Measurements from ENCODE around the gene WDR47. TPM values are rescaled to one million over a fixed set of nuclear protein-coding genes. Genes with fewer than 3 reads are reported as not detected.
"Not testable (repeated sequence)": the region's sequence is repeated elsewhere in the genome, so short reads cannot be mapped to it uniquely, and the experiment has no call there.

WDR47 gene
- total RNA-seq, 1 donor from 2014 or later = 30.6 TPM

- no peak for TF ChIP-seq CTCF (IDR thresholded peaks at IDR 0.05)
- no peaks in the 10 kb centered on the region for H3K9me3 Mint-ChIP-seq (ENCODE audit: low read depth)
- no peak overlapping the region for H3K27ac Mint-ChIP-seq (ENCODE audit: unreplicated experiment)
- no peak for DNase-seq (ENCODE audit: low spot score)
- no peak overlapping the region for H3K4me3 Mint-ChIP-seq (ENCODE audit: unreplicated experiment)
- H3K36me3 Mint-ChIP-seq (ENCODE audit: low read depth) = peaks cover 27% of the 10 kb centered on the region
- no peaks in the 10 kb centered on the region for H3K27me3 Mint-ChIP-seq (ENCODE audit: low read depth)
- no peaks in the 10 kb centered on the region for H3K4me1 Mint-ChIP-seq (ENCODE audit: low read depth)
These were observed 105.7 kb downstream of the WDR47 start for GRCh38 chr1:108936170-108936569.

DNA sequence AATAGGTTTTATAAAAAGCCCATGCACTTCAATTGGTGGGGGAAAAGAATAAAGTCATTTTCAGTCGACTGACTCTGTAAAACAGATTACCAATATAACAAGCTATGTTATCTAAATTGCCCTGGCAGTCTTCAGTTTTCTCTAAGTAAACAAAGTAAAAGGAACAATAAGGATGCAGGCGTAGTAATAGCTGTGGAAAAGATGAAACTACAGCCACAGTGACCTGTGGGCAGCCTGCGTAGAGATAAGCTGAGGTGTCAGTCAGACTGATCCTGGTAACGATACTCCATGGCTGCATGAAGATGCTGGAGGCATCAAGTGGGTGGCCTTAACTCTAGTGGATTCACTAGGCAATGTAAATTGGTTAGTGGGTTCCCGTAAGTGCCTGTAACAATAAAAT is 108.0 kb downstream of the WDR47 start:
- Mint-ChIP-seq H3K27me3 (ENCODE audit: low read depth) (no peaks in the 10 kb centered on the region), H3K4me1 (ENCODE audit: low read depth) (no peaks in the 10 kb centered on the region), H3K27ac (ENCODE audit: unreplicated experiment) (no peak overlapping the region), H3K4me3 (ENCODE audit: unreplicated experiment) (no peak overlapping the region), H3K36me3 (ENCODE audit: low read depth) (peaks cover 33% of the 10 kb centered on the region), H3K9me3 (ENCODE audit: low read depth) (no peaks in the 10 kb centered on the region)
- no peak for TF ChIP-seq CTCF (IDR thresholded peaks at IDR 0.05)
- DNase-seq (ENCODE audit: low spot score) = no peak

DNA sequence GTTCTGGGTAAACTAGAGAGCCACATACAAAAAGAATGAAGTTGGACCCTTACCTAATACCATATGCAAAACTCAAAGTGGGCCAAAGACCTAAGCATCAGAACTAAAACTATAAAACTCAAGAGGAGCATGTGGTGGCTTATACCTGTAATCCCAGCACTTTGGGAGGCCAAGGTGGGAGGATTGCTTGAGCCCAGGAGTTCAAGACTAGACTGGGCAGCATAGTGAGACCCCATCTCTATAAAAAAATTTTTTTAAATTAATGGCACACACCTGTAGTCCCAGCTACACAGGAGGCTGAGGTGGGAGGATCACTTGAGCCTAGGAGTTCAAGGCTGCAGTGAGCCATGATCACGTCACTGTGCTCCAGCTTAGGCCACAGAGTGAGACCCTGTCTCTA is 114.3 kb downstream of the WDR47 start:
- not testable (repeated sequence) for DNase-seq (ENCODE audit: low spot score); H3K27ac Mint-ChIP-seq (ENCODE audit: unreplicated experiment); H3K4me3 Mint-ChIP-seq (ENCODE audit: unreplicated experiment); H3K9me3 Mint-ChIP-seq (ENCODE audit: low read depth); H3K27me3 Mint-ChIP-seq (ENCODE audit: low read depth); H3K4me1 Mint-ChIP-seq (ENCODE audit: low read depth)
- H3K36me3 Mint-ChIP-seq (ENCODE audit: low read depth) = peaks cover 22% of the 10 kb centered on the region

DNA sequence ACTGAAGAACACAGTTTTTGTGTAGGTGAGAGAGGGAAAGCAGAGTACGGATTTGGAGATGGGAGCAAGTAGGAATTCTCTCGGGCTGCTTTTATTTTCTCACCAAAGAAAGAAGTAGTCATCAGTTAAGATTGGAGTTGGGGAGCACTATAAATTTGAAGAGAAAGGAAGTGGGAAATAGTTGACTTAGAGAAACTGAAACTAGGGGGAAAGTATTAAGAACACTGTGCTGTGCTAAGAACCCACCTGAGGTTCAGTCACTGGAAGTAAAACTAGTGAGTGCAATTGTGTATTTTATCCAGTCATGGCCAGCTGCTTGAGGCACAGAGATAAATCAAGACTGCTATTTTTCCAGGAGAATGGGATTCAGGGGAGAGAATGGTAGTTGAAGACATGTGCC is 116.0 kb downstream of the WDR47 start:
- Mint-ChIP-seq H3K4me3 (ENCODE audit: unreplicated experiment) (no peak overlapping the region), H3K4me1 (ENCODE audit: low read depth) (no peaks in the 10 kb centered on the region), H3K36me3 (ENCODE audit: low read depth) (peaks cover 21% of the 10 kb centered on the region), H3K27ac (ENCODE audit: unreplicated experiment) (no peak overlapping the region), H3K9me3 (ENCODE audit: low read depth) (no peaks in the 10 kb centered on the region), H3K27me3 (ENCODE audit: low read depth) (no peaks in the 10 kb centered on the region)
- DNase-seq (ENCODE audit: low spot score) = no peak
- no peak for TF ChIP-seq CTCF (IDR thresholded peaks at IDR 0.05)

Other genes starting within 250 kb of the WDR47 start
- 0.45 TPM in 1 of 3 replicates, not detected in the others for gene AKNAD1, start 185.0 kb downstream of the WDR47 start, total RNA-seq
- 19.1 to 32.7 TPM (median 20.3 TPM) in 3 replicates for gene GPSM2, start 165.1 kb downstream of the WDR47 start, total RNA-seq
- 41.7 to 49.7 TPM (median 46.9 TPM) in 3 replicates for gene CLCC1, start 78.6 kb downstream of the WDR47 start, total RNA-seq
- gene TAF13, start 33.9 kb upstream of the WDR47 start, total RNA-seq = 82.9 to 101 TPM (median 87.8 TPM) in 3 replicates
- gene TMEM167B, start 48.7 kb upstream of the WDR47 start, total RNA-seq = 37.2 to 40.3 TPM (median 38.4 TPM) in 3 replicates
- 0.46 to 1.2 TPM (median 0.97 TPM) in 3 replicates for gene ELAPOR1, start 72.0 kb upstream of the WDR47 start, total RNA-seq
- gene SARS1, start 171.8 kb upstream of the WDR47 start, total RNA-seq = 127 to 354 TPM (median 348 TPM) in 3 replicates
- gene CELSR2, start 207.4 kb upstream of the WDR47 start, total RNA-seq = 8.6 to 10.3 TPM (median 9.9 TPM) in 3 replicates
- gene PSRC1, start 241.0 kb upstream of the WDR47 start, total RNA-seq = 4.3 to 6.6 TPM (median 6.5 TPM) in 3 replicates